NCI-H226 (cell line): ENCODE data around the gene METAP2.
"Not testable (repeated sequence)": the region's sequence is repeated elsewhere in the genome, so short reads cannot be mapped to it uniquely, and the experiment has no call there.

Source experiments
- DNase-seq: peaks from one replicate; pipeline ENCODE4 v3.0.0-alpha.2; 2015

The METAP2 gene

GRCh38 chr12:95473884-95474659, at the start of gene METAP2:
Gene METAP2 (plus strand): TSS chr12:95474152. CDS start chr12:95474180, 28 bp downstream.
- peak; percentile 97 for DNase-seq

- peak; percentile 70 for DNase-seq
These were observed 49.5 kb upstream of the METAP2 start for GRCh38 chr12:95424271-95424994.

GRCh38 chr12:95429172-95429510, 44.8 kb upstream of the METAP2 start:
- DNase-seq = no peak

GRCh38 chr12:95431120-95431519, 42.8 kb upstream of the METAP2 start:
- no peak for DNase-seq

- DNase-seq = no peak
These were observed 38.6 kb upstream of the METAP2 start for GRCh38 chr12:95435355-95435754.

GRCh38 chr12:95437565-95437964, 36.4 kb upstream of the METAP2 start:
- no peak for DNase-seq

- no peak for DNase-seq
These were observed 34.3 kb upstream of the METAP2 start for GRCh38 chr12:95439461-95440230.

- peak; percentile 33 for DNase-seq
These were observed 33.6 kb upstream of the METAP2 start for GRCh38 chr12:95440401-95440800.

GRCh38 chr12:95443459-95443858, 30.5 kb upstream of the METAP2 start:
- no peak for DNase-seq

GRCh38 chr12:95445099-95445498, 28.9 kb upstream of the METAP2 start:
- DNase-seq = not testable (repeated sequence)

GRCh38 chr12:95445884-95446505, 28.0 kb upstream of the METAP2 start:
- DNase-seq = no peak

GRCh38 chr12:95446506-95446900, 27.4 kb upstream of the METAP2 start:
- DNase-seq = no peak

- DNase-seq = not testable (repeated sequence)
These were observed 24.3 kb upstream of the METAP2 start for GRCh38 chr12:95449656-95450055.

- DNase-seq = not testable (repeated sequence)
These were observed 21.5 kb upstream of the METAP2 start for GRCh38 chr12:95452501-95452900.

GRCh38 chr12:95453881-95454280, 20.1 kb upstream of the METAP2 start:
- DNase-seq = peak; percentile 58

GRCh38 chr12:95454780-95455215, 19.2 kb upstream of the METAP2 start:
- DNase-seq = peak; percentile 75

- DNase-seq = peak; percentile 12
These were observed 16.3 kb upstream of the METAP2 start for GRCh38 chr12:95457605-95458004.

- DNase-seq = no peak
These were observed 15.2 kb upstream of the METAP2 start for GRCh38 chr12:95458761-95459160.

GRCh38 chr12:95459310-95459709, 14.6 kb upstream of the METAP2 start:
- DNase-seq = no peak

GRCh38 chr12:95460105-95460504, 13.8 kb upstream of the METAP2 start:
- no peak for DNase-seq

- DNase-seq = no peak
These were observed 13.1 kb upstream of the METAP2 start for GRCh38 chr12:95460896-95461295.

- DNase-seq = no peak
These were observed 11.9 kb upstream of the METAP2 start for GRCh38 chr12:95462081-95462480.

GRCh38 chr12:95462551-95462950, 11.4 kb upstream of the METAP2 start:
- DNase-seq = no peak
